NCI-H82 treated with DMSO at 0.1 percent for 48 hours (cell line): Measurements from ENCODE around the gene RGPD6.
"Not testable (repeated sequence)": the region's sequence is repeated elsewhere in the genome, so short reads cannot be mapped to it uniquely, and the experiment has no call there.

Experiments
- DNase-seq: peaks from one replicate; lab custom pipeline; 2025; ENCODE audit not compliant: unreplicated experiment; lab: John Stamatoyannopoulos, UW

Gene RGPD6

DNA sequence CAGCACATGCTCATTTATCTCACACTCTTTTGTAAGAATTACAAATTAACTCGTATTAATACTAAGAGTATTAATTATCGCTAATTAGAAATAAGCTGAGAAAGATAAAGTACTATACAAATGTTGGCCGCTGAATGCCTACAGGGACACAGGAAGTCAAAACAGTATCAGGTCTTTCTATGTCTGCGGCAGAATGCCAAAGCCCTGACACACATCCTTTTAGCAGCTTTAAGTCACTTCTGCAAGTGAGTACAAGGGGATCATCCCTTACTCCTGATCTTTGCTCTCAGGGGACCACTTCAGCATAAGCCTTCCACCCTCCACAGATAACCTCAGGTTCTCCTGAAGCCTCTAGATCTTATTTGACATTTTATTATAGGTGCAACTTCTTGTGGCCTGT is 94.3 kb downstream of the RGPD6 start:
- not testable (repeated sequence) for DNase-seq

DNA sequence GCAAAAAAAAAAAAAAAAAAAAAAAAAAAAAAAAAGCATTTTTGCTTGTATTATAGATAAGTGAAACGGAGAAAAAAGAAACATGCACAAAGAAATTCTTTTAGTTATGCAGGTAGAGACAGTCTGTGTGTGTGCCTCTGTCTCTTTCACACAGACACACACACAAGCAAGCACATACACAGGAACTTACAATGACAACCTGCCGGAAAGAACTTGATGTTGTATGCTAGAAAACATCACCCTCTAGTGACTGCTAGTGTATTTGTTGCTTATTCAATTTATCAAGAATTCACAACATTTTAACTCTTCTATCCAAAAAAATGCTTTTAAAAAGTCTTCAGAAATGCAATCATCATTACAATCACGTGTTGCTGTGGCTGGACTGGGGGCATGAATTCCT is 95.8 kb downstream of the RGPD6 start:
- not testable (repeated sequence) for DNase-seq

DNA sequence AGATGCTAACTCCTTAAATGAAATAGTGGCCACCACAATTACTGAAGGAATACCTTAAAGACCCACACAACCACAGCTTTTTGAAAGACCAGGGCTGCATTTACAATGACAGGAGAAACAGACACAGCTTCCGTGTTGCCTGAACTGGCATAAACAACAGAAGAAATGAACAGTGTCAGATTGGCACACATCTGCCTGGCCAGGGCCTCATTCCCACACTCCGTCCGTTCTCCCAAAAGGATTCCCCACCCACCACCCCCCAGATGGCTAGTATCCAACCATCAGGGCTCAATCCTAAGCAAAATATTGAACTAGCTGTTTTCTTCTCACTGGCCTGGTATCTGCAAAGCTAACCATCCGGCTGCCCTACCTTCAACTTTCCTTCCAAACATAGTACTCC is 96.9 kb downstream of the RGPD6 start:
- DNase-seq = not testable (repeated sequence)

DNA sequence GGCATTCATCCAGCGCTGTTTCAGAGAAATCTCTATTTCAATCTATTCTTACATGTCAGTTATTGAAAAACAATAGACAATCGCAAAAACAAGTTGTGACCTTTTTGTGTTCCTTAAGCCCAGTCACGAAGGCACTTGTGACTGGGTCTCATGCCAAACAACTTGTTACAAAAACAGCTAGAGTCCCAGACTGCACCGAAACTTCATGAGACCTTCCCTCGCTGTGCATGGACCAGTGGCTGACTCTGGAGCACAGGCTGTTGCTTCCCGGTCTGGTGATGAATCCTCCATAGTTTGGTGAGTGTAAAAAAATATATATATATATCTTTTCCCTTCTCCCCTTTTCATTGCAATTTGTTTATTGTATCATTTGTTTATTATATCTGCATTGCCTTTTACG is 99.7 kb downstream of the RGPD6 start:
- DNase-seq = not testable (repeated sequence)

GRCh38 chr2:110476952-110477351 is 100.1 kb downstream of the RGPD6 start:
- not testable (repeated sequence) for DNase-seq

DNA sequence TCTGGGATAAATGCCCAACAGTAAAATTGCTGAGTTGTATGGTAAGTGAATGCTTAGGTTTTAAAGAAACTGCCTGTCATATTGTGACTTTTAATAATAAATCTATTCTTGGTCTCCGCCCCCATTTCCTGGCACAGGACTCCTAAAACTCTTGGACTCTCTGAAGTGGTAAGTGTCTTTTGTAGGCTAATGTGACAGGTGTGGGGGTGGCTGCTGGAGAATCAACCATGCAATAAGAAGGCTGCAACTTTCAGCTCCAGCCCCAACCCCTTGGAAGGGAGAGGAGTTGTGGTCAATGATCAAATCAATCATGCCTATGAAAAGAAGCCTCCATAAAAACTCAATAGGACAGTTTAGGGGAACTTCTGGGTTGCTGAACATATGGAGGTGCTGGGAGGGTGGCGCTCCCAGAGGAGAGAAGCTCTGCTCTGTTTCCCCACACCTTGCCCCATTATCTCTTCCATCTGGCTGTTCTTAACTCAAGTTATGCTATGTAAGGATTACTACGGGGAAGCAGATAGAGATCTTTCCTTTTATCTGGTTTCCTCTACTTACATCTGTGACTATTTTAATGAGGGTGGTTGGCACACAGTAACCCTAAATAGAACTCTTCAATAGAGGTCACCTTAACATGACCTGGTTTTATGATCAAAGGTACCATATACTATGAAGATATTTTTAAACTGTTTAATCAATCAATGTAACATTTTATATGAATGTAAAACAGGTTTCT is 101.2 kb downstream of the RGPD6 start:
- DNase-seq = not testable (repeated sequence)

DNA sequence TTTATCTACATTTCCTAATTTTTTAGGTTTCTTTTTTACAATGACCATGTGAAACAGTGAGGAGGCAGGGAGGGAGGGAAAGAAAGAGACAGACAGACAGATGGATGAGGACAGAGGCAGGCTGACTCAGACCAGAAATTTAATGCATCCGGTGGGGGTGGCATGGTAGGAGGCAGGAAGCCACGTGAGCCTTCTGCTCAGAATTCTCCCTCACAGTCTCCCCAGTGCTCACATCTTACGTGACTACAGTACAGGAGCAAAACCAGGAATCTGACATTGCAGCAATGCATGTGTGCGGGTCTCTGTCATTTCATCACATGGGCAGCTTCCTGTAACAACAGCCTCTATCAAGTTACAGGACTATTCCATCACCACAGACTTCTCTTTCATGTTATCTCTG is 102.1 kb downstream of the RGPD6 start:
- not testable (repeated sequence) for DNase-seq

- not testable (repeated sequence) for DNase-seq
Observed at GRCh38 chr2:110473059-110473358, 104.0 kb downstream of the RGPD6 start.

- not testable (repeated sequence) for DNase-seq
Observed at GRCh38 chr2:110472171-110473058, 104.6 kb downstream of the RGPD6 start, which contains the start of gene LIMS4. TSS of gene LIMS4 (minus strand) at chr2:110472816. CDS start at chr2:110472778, 38 bp downstream.

DNA sequence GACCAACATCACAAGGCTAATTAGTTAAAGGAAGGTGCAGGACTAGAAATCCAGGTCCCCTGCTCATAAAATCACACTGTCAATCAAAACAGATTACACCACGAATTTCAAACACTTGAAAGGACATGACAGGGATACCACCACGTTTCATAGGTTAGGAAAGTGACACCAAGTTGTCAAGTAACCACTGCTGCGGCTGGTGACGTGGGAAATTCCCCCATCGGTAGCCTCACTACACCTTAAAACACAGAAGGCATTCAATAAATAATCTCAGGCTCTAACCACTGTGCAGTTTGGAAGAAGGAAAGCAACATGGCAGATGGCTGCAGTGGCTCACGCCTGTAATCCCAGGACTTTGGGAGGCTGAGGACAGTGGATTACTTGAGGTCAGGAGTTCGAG is 108.1 kb downstream of the RGPD6 start:
- DNase-seq = not testable (repeated sequence)

- not testable (repeated sequence) for DNase-seq
Observed at GRCh38 chr2:110465312-110465711, 111.7 kb downstream of the RGPD6 start.
